IMR-90 (cell line): Measurements from ENCODE around the gene DGKD. TPM values are rescaled to one million over a fixed set of nuclear protein-coding genes. Genes with fewer than 3 reads are reported as not detected.

Source experiments
- ATAC-seq: fragments of 200-7000 bp; cut with Tn5 transposase; 2 replicates; pipeline ENCODE4 v1.9.1; 2020; ENCODE audit warnings: low read depth, mild to moderate bottlenecking, moderate library complexity
- BruUV-seq: library from RNA; stranded (reverse); fragments of 400-500 nt; replicated peaks from 2 replicates; lab custom pipeline; 2021; lab: Mats Ljungman, UMichigan
- CTCF ChIA-PET: fragments of 300-600 bp; formaldehyde crosslinking; extraction: SDS; loops from one replicate; lab custom pipeline; 2021; ENCODE audit warnings: antibody characterized with exemption; lab: Yijun Ruan, JAX
- POLR2A ChIA-PET: fragments of 300-600 bp; sonication (Branson Sonifier 250); formaldehyde crosslinking; loops from one replicate; lab custom pipeline; 2022; ENCODE audit warnings: antibody characterized with exemption; ENCODE audit not compliant: unreplicated experiment; lab: Charles Lee
- DNase-seq: peaks from one replicate; pipeline ENCODE4 v3.0.0; 2013
- H2AFZ ChIP-seq: replicated peaks from 2 replicates; pipeline ENCODE3; 2013; ENCODE audit warnings: low read length, mild to moderate bottlenecking; ENCODE audit not compliant: poor library complexity
- H2AK5ac ChIP-seq: 2 replicates; pipeline ENCODE4 v1.6.1; 2013; ENCODE audit warnings: low read depth, low read length, inconsistent platforms
- H2AK9ac ChIP-seq: replicated peaks from 2 replicates; pipeline ENCODE3; 2013; ENCODE audit warnings: mild to moderate bottlenecking, low read depth, low read length, moderate library complexity; ENCODE audit not compliant: poor library complexity
- H2BK120ac ChIP-seq: 2 replicates; pipeline ENCODE4 v1.6.1; 2013; ENCODE audit warnings: low read depth, low read length, inconsistent platforms
- H2BK15ac ChIP-seq: 3 replicates; pipeline ENCODE4 v1.6.1; 2013; ENCODE audit warnings: low read depth, low read length, inconsistent platforms
- H2BK20ac ChIP-seq: 2 replicates; pipeline ENCODE4 v1.6.1; 2013; ENCODE audit warnings: low read depth, mild to moderate bottlenecking, inconsistent platforms, low read length, moderate library complexity
- H2BK5ac ChIP-seq: 2 replicates; pipeline ENCODE4 v1.6.1; 2013; ENCODE audit warnings: mild to moderate bottlenecking, low read depth, low read length, inconsistent platforms; ENCODE audit not compliant: poor library complexity, severe bottlenecking
- H3K14ac ChIP-seq: replicated peaks from 2 replicates; pipeline ENCODE4 v1.6.1; 2013; ENCODE audit warnings: low read depth, low read length, inconsistent platforms
- H3K18ac ChIP-seq: 2 replicates; pipeline ENCODE4 v1.6.1; 2013; ENCODE audit warnings: low read depth, low read length, control low read depth
- H3K23ac ChIP-seq: 2 replicates; pipeline ENCODE4 v1.6.1; 2013; ENCODE audit warnings: low read depth, low read length, inconsistent platforms
- H3K27ac ChIP-seq: 2 replicates; pipeline ENCODE4 v1.5.1; 2013; ENCODE audit warnings: mild to moderate bottlenecking, control low read depth, low read length; ENCODE audit not compliant: insufficient read depth
- H3K27me3 ChIP-seq: 2 replicates; pipeline ENCODE4 v1.6.1; 2013; ENCODE audit warnings: low read length; ENCODE audit not compliant: control insufficient read depth, insufficient read depth
- H3K36me3 ChIP-seq: 2 replicates; pipeline ENCODE4 v1.6.1; 2013; ENCODE audit warnings: low read length, mixed read lengths; ENCODE audit not compliant: control insufficient read depth, insufficient read depth
- H3K4ac ChIP-seq: 2 replicates; pipeline ENCODE4 v1.6.1; 2013; ENCODE audit warnings: low read depth, low read length, inconsistent platforms
- H3K4me1 ChIP-seq: 2 replicates; pipeline ENCODE4 v1.6.1; 2013; ENCODE audit warnings: low read length, mixed read lengths; ENCODE audit not compliant: control insufficient read depth, insufficient read depth
- H3K4me2 ChIP-seq: 2 replicates; pipeline ENCODE4 v1.6.1; 2013; ENCODE audit warnings: low read depth, mild to moderate bottlenecking, control low read depth, low read length, moderate library complexity
- H3K4me3 ChIP-seq: 2 replicates; pipeline ENCODE4 v1.5.1; 2013; ENCODE audit warnings: low read depth, mild to moderate bottlenecking, control low read depth, low read length, moderate library complexity; ENCODE audit not compliant: insufficient read depth
- H3K56ac ChIP-seq: 2 replicates; pipeline ENCODE4 v1.6.1; 2013; ENCODE audit warnings: low read length, inconsistent platforms; ENCODE audit not compliant: insufficient read depth; ENCODE audit errors: extremely low read depth
- H3K79me1 ChIP-seq, 2 experiments: 2 replicates each; pipeline ENCODE4 v1.6.1; 2013; ENCODE audit warnings: low read length in 2 of 2, inconsistent platforms in 1 of 2, low read depth in 1 of 2
- H3K9ac ChIP-seq: 2 replicates; pipeline ENCODE4 v1.6.1; 2013; ENCODE audit warnings: low read depth, low read length, control low read depth
- H3K9me1 ChIP-seq: 2 replicates; pipeline ENCODE4 v1.6.1; 2013; ENCODE audit warnings: low read length, inconsistent platforms; ENCODE audit not compliant: insufficient read depth
- H3K9me3 ChIP-seq: 2 replicates; pipeline ENCODE4 v1.6.1; 2013; ENCODE audit warnings: low read length; ENCODE audit not compliant: control insufficient read depth, insufficient read depth
- H4K20me1 ChIP-seq: 2 replicates; pipeline ENCODE4 v1.6.1; 2013; ENCODE audit warnings: low read length, inconsistent platforms; ENCODE audit not compliant: insufficient read depth
- H4K5ac ChIP-seq: 2 replicates; pipeline ENCODE4 v1.6.1; 2013; ENCODE audit warnings: mild to moderate bottlenecking, low read depth, low read length, control low read depth
- H4K8ac ChIP-seq, 2 experiments: 2 replicates each; pipeline ENCODE4 v1.6.1; 2013; ENCODE audit warnings: low read depth in 2 of 2, low read length in 2 of 2, control low read depth in 1 of 2, inconsistent platforms in 1 of 2
- H4K91ac ChIP-seq: 2 replicates; pipeline ENCODE4 v1.6.1; 2013; ENCODE audit warnings: low read depth, low read length, inconsistent platforms; ENCODE audit not compliant: insufficient read depth
- BHLHE40 ChIP-seq: fragments of 150-350 bp; IDR thresholded peaks from 2 replicates; pipeline ENCODE4 v1.6.1; 2016; ENCODE audit warnings: mild to moderate bottlenecking, low read depth, low read length
- CEBPB ChIP-seq: IDR thresholded peaks from 2 replicates; pipeline ENCODE4 v1.6.1; 2012; ENCODE audit warnings: low read depth, low read length, improper control_type of control experiment
- CHD1 ChIP-seq: IDR thresholded peaks from 2 replicates; pipeline ENCODE4 v1.6.1; 2012; ENCODE audit warnings: low read depth, low read length, improper control_type of control experiment
- FOS ChIP-seq: fragments of 150-350 bp; IDR thresholded peaks from 2 replicates; pipeline ENCODE4 v1.6.1; 2016; ENCODE audit warnings: low read depth, low read length
- MAFK ChIP-seq: IDR thresholded peaks from 2 replicates; pipeline ENCODE4 v1.6.1; 2012; ENCODE audit warnings: low read depth, low read length, improper control_type of control experiment
- MAZ ChIP-seq: IDR thresholded peaks from 2 replicates; pipeline ENCODE4 v1.6.1; 2012; ENCODE audit warnings: low read depth, mild to moderate bottlenecking, low read length, improper control_type of control experiment, moderate library complexity, borderline replicate concordance
- MXI1 ChIP-seq: IDR thresholded peaks from 2 replicates; pipeline ENCODE4 v1.6.1; 2012; ENCODE audit warnings: low read depth, mild to moderate bottlenecking, low read length, moderate library complexity, borderline replicate concordance
- NFE2L2 ChIP-seq: fragments of 150-350 bp; IDR thresholded peaks from 2 replicates; pipeline ENCODE4 v1.6.1; 2016; ENCODE audit warnings: low read depth, mild to moderate bottlenecking, low read length
- POLR2A ChIP-seq: IDR thresholded peaks from 2 replicates; pipeline ENCODE4 v1.6.1; 2012; ENCODE audit warnings: mild to moderate bottlenecking, low read depth, low read length
- RAD21 ChIP-seq: IDR thresholded peaks from 2 replicates; pipeline ENCODE4 v1.6.1; 2012; ENCODE audit warnings: low read length, improper control_type of control experiment
- RCOR1 ChIP-seq: IDR thresholded peaks from 2 replicates; pipeline ENCODE4 v1.6.1; 2012; ENCODE audit warnings: mild to moderate bottlenecking, low read length, improper control_type of control experiment; ENCODE audit not compliant: insufficient replicate concordance
- RFX5 ChIP-seq: IDR thresholded peaks from 2 replicates; pipeline ENCODE4 v1.8.0; 2012; ENCODE audit warnings: low read depth, mild to moderate bottlenecking, low read length, moderate library complexity
- SMC3 ChIP-seq: fragments of 150-350 bp; IDR thresholded peaks from 2 replicates; pipeline ENCODE4 v1.6.1; 2016; ENCODE audit warnings: low read depth, mild to moderate bottlenecking, antibody characterized with exemption, low read length, moderate library complexity
- WGBS, 2 experiments: methylation state at CpG; one replicate each; pipeline versions ENCODE4 v1.1.5 to v1.1.7; 2013; ENCODE audit warnings: missing lambda C conversion rate in 2 of 2; ENCODE audit not compliant: insufficient read length in 1 of 2; ENCODE audit errors: extremely low coverage in 2 of 2; 5-methylcytosine and 5-hydroxymethylcytosine counted together
- dilution Hi-C: fragments of 300-500 bp; cut with HindIII; formaldehyde crosslinking; loops from one replicate; pipeline ENCODE4 v1.14.3; 2018; ENCODE audit warnings: low sequenced_read_pairs; ENCODE audit not compliant: unreplicated experiment
- in situ Hi-C: fragments of 300-500 bp; cut with MboI; formaldehyde crosslinking; loops from 3 replicates; pipeline ENCODE4 v1.14.3; 2019; ENCODE audit warnings: low sequenced_read_pairs, inconsistent platforms, mixed read lengths
- intact Hi-C: fragments of 100-400 bp; cut with micrococcal nuclease; formaldehyde crosslinking; loops from 2 replicates; pipeline ENCODE4 v1.10.0; 2022
- polyA plus RNA-seq, 3 experiments: library from polyadenylated mRNA; depleted of rRNA; stranded (reverse); fragments of >200 nt; gene quantifications; 2 replicates each; pipeline ENCODE4 v1.2.3, GENCODE V29; 2012; ENCODE audit warnings: low replicate concordance in 1 of 3
- total RNA-seq: library from RNA; depleted of rRNA; stranded (reverse); fragments of >200 nt; gene quantifications from 2 replicates; pipeline ENCODE4 v1.2.3, GENCODE V29; 2012
- TF ChIP-seq, protein P1 (sequence below): conservative IDR thresholded peaks from 2 replicates; pipeline ENCODE4 v1.5.1; 2012; ENCODE audit warnings: mild to moderate bottlenecking, low read depth, low read length, improper control_type of control experiment
- TF ChIP-seq, protein P2 (sequence below): fragments of 150-350 bp; IDR thresholded peaks from 2 replicates; pipeline ENCODE4 v1.6.1; 2017; ENCODE audit warnings: mild to moderate bottlenecking, antibody characterized with exemption, low read length, low read depth
- TF ChIP-seq, protein P3 (sequence below): fragments of 150-350 bp; IDR thresholded peaks from 2 replicates; pipeline ENCODE4 v1.6.1; 2016; ENCODE audit warnings: low read depth, mild to moderate bottlenecking, low read length, moderate library complexity, borderline replicate concordance

The DGKD gene
- total and polyA plus RNA-seq, 2 of the 4 experiments (the other 2 are of a cell fraction), result 6.5 to 10.1 TPM

DNA sequence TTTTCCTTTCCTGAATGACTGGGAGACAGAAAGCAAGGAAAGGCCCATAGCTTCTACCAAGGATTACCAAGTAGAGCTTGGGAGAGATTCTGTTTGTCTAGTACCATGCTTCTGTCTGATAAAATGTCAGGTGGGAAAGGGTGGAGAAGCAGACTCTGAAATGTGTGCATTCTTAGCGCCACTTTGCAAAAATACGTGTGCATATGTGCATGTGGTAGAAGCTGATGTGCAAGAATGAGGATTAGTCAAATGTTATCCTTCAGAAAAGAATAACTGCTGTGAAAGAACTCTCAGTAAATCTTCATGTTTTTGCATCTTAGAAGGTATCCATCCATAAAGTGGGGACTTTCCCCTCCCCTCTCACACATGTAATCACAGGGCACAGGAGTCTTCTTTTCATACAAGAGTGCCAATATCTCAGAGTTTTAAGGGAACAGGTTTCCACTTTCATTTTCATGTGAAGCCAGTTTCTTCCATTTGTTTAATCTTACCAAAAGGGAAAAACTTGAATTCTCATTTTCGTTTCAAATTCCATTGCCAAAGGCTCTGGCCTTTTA, 15.4 kb upstream of the DGKD start:
- no peak overlapping the region for H4K8ac ChIP-seq
- H3K14ac ChIP-seq, result no peak overlapping the region
- no peak for DNase-seq
- H3K27me3 ChIP-seq, result peaks cover 29% of the 10 kb centered on the region
- H2AK9ac ChIP-seq, result no peak overlapping the region
- H3K4me3 ChIP-seq, result no peak overlapping the region
- no peak for ATAC-seq
- no peak overlapping the region for H2AFZ ChIP-seq
- H2BK20ac ChIP-seq, result no peak overlapping the region
- intact Hi-C loops, result no loop called here
- no peak overlapping the region for H3K9ac ChIP-seq
- H3K9me3 ChIP-seq, result no peaks in the 10 kb centered on the region
- no peak overlapping the region for H3K18ac ChIP-seq
- BruUV-seq, result no TSS peak
- no peaks in the 10 kb centered on the region for H3K9me1 ChIP-seq
- in situ Hi-C loops, result no loop called here
- no peak overlapping the region for H4K91ac ChIP-seq
- no peak overlapping the region for H3K23ac ChIP-seq
- CTCF ChIA-PET, result no interaction called here
- no peak overlapping the region for H4K5ac ChIP-seq
- H3K4ac ChIP-seq, result no peak overlapping the region
- WGBS, 2 experiments, result 100% methylated on average over 1 of the region's 3 CpGs; no CpG with 5 or more reads in 1 of the 2 experiments
- POLR2A ChIA-PET, result no interaction called here
- H2BK120ac ChIP-seq, result no peak overlapping the region
- H3K4me2 ChIP-seq, result no peak overlapping the region; the same call in 1 of the 2 replicates
- H3K79me1 ChIP-seq, result no peaks in the 10 kb centered on the region
- H3K36me3 ChIP-seq, result no peaks in the 10 kb centered on the region
- dilution Hi-C loops, result no loop called here
- H2AK5ac ChIP-seq, result no peak overlapping the region
- H4K20me1 ChIP-seq, result no peaks in the 10 kb centered on the region
- H3K4me1 ChIP-seq, result no peaks in the 10 kb centered on the region
- H2BK15ac ChIP-seq, result no peak overlapping the region
- TF ChIP-seq RCOR1 (no peak), RAD21 (no peak), FOS (no peak), POLR2A (no peak), MXI1 (no peak), SMC3 (no peak), MAZ (no peak), CHD1 (no peak), RFX5 (no peak), BHLHE40 (no peak), MAFK (no peak), NFE2L2 (no peak), CEBPB (no peak)
- TF ChIP-seq, protein P1, sequence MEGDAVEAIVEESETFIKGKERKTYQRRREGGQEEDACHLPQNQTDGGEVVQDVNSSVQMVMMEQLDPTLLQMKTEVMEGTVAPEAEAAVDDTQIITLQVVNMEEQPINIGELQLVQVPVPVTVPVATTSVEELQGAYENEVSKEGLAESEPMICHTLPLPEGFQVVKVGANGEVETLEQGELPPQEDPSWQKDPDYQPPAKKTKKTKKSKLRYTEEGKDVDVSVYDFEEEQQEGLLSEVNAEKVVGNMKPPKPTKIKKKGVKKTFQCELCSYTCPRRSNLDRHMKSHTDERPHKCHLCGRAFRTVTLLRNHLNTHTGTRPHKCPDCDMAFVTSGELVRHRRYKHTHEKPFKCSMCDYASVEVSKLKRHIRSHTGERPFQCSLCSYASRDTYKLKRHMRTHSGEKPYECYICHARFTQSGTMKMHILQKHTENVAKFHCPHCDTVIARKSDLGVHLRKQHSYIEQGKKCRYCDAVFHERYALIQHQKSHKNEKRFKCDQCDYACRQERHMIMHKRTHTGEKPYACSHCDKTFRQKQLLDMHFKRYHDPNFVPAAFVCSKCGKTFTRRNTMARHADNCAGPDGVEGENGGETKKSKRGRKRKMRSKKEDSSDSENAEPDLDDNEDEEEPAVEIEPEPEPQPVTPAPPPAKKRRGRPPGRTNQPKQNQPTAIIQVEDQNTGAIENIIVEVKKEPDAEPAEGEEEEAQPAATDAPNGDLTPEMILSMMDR, result no peak
- TF ChIP-seq, protein P2, sequence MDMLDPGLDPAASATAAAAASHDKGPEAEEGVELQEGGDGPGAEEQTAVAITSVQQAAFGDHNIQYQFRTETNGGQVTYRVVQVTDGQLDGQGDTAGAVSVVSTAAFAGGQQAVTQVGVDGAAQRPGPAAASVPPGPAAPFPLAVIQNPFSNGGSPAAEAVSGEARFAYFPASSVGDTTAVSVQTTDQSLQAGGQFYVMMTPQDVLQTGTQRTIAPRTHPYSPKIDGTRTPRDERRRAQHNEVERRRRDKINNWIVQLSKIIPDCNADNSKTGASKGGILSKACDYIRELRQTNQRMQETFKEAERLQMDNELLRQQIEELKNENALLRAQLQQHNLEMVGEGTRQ, result no peak
- TF ChIP-seq, protein P3, sequence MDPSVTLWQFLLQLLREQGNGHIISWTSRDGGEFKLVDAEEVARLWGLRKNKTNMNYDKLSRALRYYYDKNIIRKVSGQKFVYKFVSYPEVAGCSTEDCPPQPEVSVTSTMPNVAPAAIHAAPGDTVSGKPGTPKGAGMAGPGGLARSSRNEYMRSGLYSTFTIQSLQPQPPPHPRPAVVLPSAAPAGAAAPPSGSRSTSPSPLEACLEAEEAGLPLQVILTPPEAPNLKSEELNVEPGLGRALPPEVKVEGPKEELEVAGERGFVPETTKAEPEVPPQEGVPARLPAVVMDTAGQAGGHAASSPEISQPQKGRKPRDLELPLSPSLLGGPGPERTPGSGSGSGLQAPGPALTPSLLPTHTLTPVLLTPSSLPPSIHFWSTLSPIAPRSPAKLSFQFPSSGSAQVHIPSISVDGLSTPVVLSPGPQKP, result no peak
- H2BK5ac ChIP-seq, result no peak overlapping the region
- H3K56ac ChIP-seq, result no peak overlapping the region
- H3K27ac ChIP-seq, result no peak overlapping the region
